ENCODE results near the gene C9orf50.
A peak's percentile ranks its signal among the peaks of the same experiment; 100 is the strongest.

The C9orf50 gene

DNA sequence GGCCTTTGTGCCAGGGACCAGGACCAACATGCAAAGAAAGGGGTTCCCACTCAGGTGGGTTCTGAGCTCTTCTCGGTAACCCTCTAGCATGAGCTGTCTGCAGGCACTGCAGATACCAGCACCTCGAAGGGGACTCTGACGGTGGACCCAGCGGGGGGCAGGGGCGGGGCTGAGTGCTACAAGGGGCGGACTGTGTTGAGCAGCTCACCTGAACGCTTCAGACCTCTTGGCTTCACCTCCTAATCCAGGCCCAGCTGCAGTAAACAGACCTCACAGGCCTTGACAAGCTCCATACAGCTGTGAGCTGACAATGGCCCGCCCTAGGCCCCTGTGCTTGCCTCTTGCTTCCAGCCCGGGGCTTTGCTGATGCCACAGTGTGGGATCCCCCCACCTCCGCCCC is 48.4 kb downstream of the C9orf50 start:
- DNase-seq (ENCODE audit: insufficient read length, low spot score) (no peak), FAIRE-seq (no peak)

- DNase-seq (ENCODE audit: insufficient read length, low spot score) (no peak), FAIRE-seq (no peak)
These were observed 48.9 kb downstream of the C9orf50 start for GRCh38 chr9:129572052-129572425.

- FAIRE-seq: no peak
These were observed 49.4 kb downstream of the C9orf50 start for GRCh38 chr9:129571298-129572051.

DNA sequence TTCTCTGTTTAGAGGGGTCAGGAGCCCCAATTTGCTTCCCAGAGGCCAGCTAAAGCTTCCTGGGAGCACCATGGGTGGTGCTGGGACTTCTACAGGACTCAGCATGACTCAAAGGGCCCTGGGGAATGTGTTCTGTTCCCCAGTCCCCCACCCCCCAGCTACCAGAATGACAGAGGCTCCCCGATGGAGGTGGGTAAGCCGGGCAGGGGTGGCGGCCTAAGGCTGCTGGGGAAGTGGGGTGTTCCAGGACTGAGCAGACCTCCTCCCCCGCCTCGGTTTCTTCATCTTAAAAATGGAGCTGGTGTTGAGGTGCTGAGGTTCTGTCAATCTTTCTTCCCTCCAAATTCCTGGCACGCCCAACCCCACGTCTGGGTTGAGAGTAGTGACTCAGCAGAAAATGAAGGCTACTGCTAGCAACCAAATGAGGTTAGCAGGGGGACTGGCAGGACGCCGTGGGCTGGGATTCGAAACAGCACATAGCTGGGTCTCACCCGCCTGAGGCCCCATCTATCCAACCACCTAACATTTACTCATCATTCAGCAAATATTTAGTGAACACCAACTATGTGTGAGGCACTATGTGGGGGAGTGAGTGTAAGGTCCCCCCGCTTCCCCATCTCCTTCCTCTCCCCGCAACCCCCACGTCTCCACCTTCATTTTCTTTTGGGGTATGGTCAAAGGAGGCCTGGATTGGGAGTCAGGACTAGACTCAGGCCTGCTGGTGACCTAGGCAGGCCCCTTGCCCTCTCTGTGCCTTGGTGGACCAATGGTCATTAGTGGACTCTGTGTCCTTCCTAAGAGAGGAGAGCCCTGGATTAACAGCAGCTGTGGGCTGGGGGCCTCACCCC is 50.2 kb downstream of the C9orf50 start:
- DNase-seq (ENCODE audit: insufficient read length, low spot score): peak; percentile 47
- peak; percentile 74 for FAIRE-seq

More at GRCh38 chr9:129571298-129572051, 49.4 kb downstream of the C9orf50 start:
- DNase-seq (ENCODE audit: insufficient read length, low spot score): no peak

DNA sequence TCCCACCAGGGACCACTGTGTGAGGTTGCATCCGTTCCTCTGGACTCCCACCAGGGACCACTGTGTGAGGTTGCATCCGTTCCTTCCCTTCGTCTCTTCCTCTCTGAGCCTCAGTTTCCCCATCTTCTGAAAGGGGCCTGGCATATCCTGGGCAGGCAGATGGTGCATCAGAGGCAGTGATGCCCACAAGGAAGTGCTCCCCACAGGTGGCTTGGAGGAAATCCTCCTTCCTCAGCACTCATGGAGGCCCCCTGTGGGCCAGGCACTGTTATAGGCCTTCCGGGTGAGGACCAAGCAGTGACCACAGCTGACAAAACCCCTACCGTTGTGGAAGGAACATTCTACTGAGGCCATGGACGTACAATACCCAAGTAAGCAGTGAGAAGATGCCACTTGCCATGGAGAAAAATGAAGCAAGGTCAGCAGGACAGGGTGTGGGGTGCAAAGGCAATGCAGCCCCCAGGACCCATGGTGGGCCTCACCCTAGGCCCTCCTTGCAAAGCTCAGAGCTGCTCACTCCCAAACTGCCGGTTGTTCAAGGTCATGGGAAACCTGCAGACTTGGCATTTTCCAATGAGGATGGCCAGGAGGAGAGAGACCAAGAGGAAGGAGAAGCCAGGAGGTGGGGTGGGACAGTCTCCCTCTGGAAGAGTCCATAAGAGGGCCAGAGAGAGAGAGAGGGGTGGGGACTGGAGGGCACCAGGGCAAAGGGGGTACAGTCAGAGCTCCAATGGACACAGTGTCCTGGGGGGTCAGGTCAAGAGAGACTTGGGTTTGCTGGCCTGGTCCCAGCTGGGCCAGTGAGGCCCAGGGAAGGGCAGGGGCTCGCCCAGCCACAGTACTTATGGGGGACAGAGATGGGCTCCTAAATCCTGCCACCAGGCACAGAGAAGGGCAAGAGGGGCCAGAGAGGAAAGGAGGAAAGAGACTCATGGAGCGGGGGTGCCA is 51.1 kb downstream of the C9orf50 start:
- DNase-seq (ENCODE audit: insufficient read length, low spot score) (no peak), FAIRE-seq (no peak)

DNA sequence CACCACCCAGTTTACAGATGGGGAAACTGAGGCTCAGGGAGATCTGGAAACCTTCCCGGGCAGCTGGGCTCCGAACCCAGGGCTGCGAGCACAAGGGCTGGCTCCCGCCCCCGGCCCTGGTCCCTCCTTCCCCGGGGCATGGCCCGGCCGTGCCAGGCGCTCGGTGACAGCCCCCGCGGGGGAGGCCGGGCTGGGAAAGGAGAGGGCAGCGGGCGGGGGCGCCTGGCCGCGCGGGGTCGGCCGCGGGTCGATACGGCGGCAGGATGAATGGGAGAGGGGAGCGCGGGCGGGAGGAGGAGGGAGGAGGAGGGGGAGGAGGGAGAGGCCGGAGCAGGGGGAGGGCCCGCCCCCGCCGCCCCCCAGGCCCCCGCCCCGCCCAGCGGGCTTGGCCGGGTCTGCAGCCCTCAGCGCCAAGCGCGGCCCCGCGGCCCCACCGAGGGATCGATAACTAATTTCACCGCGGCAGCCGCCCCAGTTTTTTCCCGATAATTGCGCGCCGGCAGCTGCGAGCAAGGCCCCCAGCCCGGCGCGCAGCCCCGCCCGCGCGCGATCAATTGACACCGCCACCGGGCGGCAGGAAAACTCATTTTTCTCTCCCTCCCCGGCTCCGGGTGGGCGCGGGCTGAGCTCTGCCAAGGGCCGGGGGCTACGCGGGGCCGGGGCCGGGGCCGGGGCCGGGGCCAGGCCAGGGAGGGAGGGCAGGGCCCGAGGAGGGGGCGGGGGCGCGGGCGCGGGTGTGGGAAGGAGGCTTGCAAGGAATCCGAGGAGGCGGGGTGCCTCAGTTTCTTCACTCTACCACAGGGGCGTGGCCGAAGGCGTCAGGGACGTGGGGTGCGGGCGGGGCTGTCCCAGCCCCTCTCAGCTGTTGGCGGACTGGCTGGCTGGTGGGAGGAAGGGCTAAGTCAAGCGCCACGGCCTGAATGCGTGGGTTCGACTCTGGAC is 52.1 kb downstream of the C9orf50 start:
- DNase-seq (ENCODE audit: insufficient read length, low spot score) (no peak), FAIRE-seq (no peak)

- peak; percentile 50 for DNase-seq (ENCODE audit: insufficient read length, low spot score)
- FAIRE-seq: peak; percentile 51
These were observed 52.9 kb downstream of the C9orf50 start for GRCh38 chr9:129567842-129568559.

- no peak for FAIRE-seq
- DNase-seq (ENCODE audit: insufficient read length, low spot score): no peak
These were observed 53.6 kb downstream of the C9orf50 start for GRCh38 chr9:129567329-129567728.

DNA sequence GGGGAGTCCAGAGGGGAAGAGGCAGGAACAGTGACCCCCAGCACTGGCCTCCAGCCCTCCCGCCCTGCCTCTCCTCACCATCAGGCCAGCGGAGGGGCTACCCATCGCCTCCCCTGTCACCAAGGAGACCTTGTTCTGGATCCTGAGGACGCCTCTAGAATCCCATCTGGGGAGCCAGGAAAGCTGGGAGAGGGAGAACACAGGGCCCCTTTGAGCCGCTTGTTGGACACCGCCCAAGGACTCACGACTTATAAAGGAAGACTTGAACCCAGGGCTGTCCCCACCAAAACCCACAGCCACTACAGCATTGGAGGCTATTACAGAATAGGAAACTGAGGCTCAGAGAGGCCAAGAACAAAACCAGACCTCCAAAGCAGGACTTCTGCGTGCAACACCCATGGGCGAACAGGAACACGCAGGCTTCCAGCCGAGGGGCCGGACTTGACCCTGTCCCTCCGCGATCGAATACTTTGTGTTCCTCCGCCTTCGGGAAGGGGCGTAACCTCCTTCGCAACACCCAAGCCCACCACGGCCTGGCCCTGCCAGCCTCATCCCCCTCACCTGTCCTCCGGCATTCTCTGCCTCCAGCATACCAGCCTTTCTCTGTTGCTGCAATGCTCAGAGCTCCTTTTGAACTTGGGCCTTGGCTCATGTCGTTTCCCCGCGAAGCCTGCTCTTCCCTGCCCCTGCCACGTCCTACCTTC is 54.2 kb downstream of the C9orf50 start:
- no peak for FAIRE-seq
- DNase-seq (ENCODE audit: insufficient read length, low spot score): no peak

- no peak for FAIRE-seq
- no peak for DNase-seq (ENCODE audit: insufficient read length, low spot score)
These were observed 58.0 kb downstream of the C9orf50 start for GRCh38 chr9:129562917-129563316.

- no peak for FAIRE-seq
- DNase-seq (ENCODE audit: insufficient read length, low spot score): no peak
These were observed 58.4 kb downstream of the C9orf50 start for GRCh38 chr9:129562514-129562913.
